Colonic mucosa (tissue), 4 donors: Measurements from ENCODE around the gene ARFGEF3. TPM values are rescaled to one million over a fixed set of nuclear protein-coding genes. Genes with fewer than 3 reads are reported as not detected.

Experiments used
- DNase-seq: peaks from one replicate; pipeline ENCODE4 v3.0.0-alpha.2; 2020
- H3K27ac ChIP-seq: fragments of 200-600 bp; one replicate; pipeline ENCODE4 v1.8.0; 2021
- H3K27me3 ChIP-seq: fragments of 200-600 bp; one replicate; pipeline ENCODE4 v1.8.0; 2021
- H3K36me3 ChIP-seq: fragments of 200-600 bp; one replicate; pipeline ENCODE4 v1.8.0; 2021
- H3K4me1 ChIP-seq: fragments of 200-600 bp; one replicate; pipeline ENCODE4 v1.8.0; 2021; ENCODE audit warnings: mild to moderate bottlenecking
- H3K4me3 ChIP-seq: fragments of 200-600 bp; one replicate; pipeline ENCODE4 v1.8.0; 2021
- H3K9ac ChIP-seq, 2 donors: one replicate each; pipeline ENCODE4 v1.7.0; 2013; ENCODE audit warnings: control low read depth in 2 of 2, low read depth in 2 of 2, low read length in 2 of 2
- H3K9me3 ChIP-seq: fragments of 200-600 bp; one replicate; pipeline ENCODE4 v1.8.0; 2021
- intact Hi-C: fragments of 100-400 bp; cut with DNase I; formaldehyde crosslinking; loops from one replicate; pipeline ENCODE4 v1.14.1; 2022
- total RNA-seq, 2 donors: library from RNA; stranded (reverse); fragmentation: NEBNext Ultra II Directional in 1 of 2; extraction: Animal tissue kit (Norgen Biotek cat#: 25700) in 1 of 2; gene quantifications; one replicate each; pipeline ENCODE4 v1.2.1, GENCODE V29; 2021
- TF ChIP-seq, protein P1 (sequence below): fragments of 200-600 bp; IDR thresholded peaks from one replicate; pipeline ENCODE4 v1.8.0; 2022; ENCODE audit warnings: antibody characterized with exemption, mild to moderate bottlenecking
- donor health status: healthy.
- donor health status: DM: no; HTN: no; CAD: no.
- donor health status: DM: no; HTN: no; CAD: no.

The ARFGEF3 gene
- total RNA-seq, 2 donors from 2014 or later = 22.2 to 23.8 TPM

DNA sequence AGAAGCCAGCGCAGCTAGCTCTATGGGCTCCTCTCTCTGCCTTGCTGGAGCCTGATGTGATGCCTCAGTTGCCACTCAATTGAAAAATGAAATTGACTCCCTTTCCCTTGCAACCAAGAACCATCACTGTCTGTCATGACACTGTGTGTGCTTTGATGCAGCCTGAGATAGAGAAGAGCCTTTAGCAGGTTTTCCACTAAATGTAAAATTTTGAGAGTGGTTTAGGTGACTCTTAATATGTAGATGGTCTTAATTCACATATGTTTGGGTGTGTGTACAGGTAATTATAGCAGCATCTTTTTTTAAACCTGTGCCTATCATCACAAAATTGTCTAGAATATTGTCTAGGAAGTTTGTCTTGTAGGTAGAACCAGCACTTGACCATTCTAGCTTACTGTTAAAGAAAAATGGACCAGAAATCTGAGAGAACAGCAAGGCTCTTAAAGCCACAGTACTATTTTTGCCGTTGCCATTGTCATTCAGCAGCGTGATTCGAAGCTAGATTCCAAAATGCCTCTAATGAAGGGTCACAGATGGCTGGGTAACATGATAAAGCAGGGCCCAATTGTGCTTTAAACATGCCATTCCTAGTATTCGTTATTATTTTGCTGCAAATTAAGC lies 1.3 kb downstream of the ARFGEF3 start:
- no peak for DNase-seq
- Histone ChIP-seq H3K36me3 (no peaks in the 10 kb centered on the region), H3K9ac (peak overlapping the region in 1 of 2 donors; percentile 72), H3K27me3 (no peaks in the 10 kb centered on the region), H3K27ac (peak overlapping the region; percentile 78), H3K4me3 (peak overlapping the region; percentile 68), H3K4me1 (no peaks in the 10 kb centered on the region), H3K9me3 (no peaks in the 10 kb centered on the region)
- TF ChIP-seq, protein P1, sequence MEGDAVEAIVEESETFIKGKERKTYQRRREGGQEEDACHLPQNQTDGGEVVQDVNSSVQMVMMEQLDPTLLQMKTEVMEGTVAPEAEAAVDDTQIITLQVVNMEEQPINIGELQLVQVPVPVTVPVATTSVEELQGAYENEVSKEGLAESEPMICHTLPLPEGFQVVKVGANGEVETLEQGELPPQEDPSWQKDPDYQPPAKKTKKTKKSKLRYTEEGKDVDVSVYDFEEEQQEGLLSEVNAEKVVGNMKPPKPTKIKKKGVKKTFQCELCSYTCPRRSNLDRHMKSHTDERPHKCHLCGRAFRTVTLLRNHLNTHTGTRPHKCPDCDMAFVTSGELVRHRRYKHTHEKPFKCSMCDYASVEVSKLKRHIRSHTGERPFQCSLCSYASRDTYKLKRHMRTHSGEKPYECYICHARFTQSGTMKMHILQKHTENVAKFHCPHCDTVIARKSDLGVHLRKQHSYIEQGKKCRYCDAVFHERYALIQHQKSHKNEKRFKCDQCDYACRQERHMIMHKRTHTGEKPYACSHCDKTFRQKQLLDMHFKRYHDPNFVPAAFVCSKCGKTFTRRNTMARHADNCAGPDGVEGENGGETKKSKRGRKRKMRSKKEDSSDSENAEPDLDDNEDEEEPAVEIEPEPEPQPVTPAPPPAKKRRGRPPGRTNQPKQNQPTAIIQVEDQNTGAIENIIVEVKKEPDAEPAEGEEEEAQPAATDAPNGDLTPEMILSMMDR = no peak
- intact Hi-C loops = no loop called here

GRCh38 chr6:138175596-138175995 lies 13.9 kb downstream of the ARFGEF3 start:
- H3K4me3 ChIP-seq = no peak overlapping the region
- no peaks in the 10 kb centered on the region for H3K9me3 ChIP-seq
- no peaks in the 10 kb centered on the region for H3K36me3 ChIP-seq
- H3K4me1 ChIP-seq = no peaks in the 10 kb centered on the region
- intact Hi-C loops = no loop called here
- H3K9ac ChIP-seq = no peak overlapping the region
- TF ChIP-seq, protein P1 = no peak
- DNase-seq = no peak
- H3K27me3 ChIP-seq = no peaks in the 10 kb centered on the region
- H3K27ac ChIP-seq = no peak overlapping the region

DNA sequence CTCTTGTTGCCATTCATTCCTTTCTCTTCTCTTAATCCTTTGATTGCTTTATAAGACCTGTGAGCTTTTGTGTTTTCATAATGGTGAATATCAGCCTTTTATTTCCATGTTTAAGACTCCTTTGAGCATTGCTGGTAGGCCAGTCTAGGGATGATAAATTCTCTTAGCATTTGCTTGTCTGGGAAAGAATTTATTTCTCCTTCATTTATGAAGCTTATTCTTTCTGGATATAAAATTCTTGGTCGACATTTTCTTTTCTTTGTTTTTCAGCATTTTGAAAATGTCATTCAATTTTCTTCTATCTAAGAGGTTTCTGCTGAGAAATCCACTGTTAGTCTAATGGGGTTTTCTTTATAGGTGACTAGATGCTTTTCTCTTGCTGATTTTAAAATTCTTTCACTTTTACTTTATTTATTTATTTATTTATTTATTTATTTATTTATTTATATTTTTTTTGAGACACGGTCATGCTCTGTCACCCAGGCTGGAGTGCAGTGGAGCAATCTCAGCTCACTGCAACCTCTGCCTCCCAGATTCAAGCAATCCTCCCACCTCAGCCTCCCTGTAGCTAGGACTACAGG lies 15.0 kb downstream of the ARFGEF3 start:
- DNase-seq = no peak
- Histone ChIP-seq H3K4me3 (no peak overlapping the region), H3K27me3 (no peaks in the 10 kb centered on the region), H3K36me3 (no peaks in the 10 kb centered on the region), H3K27ac (no peak overlapping the region), H3K9ac (no peak overlapping the region), H3K9me3 (no peaks in the 10 kb centered on the region), H3K4me1 (no peaks in the 10 kb centered on the region)
- intact Hi-C loops = no loop called here
- TF ChIP-seq, protein P1 = no peak

GRCh38 chr6:138182939-138183789 lies 21.4 kb downstream of the ARFGEF3 start:
- H3K9ac ChIP-seq = peak overlapping the region in 1 of 2 donors; percentile 47
- TF ChIP-seq, protein P1 = no peak
- DNase-seq = peak; percentile 43
- H3K27me3 ChIP-seq = no peaks in the 10 kb centered on the region
- no peaks in the 10 kb centered on the region for H3K4me1 ChIP-seq
- H3K4me3 ChIP-seq = no peak overlapping the region
- no peaks in the 10 kb centered on the region for H3K9me3 ChIP-seq
- intact Hi-C loops = no loop called here
- peak overlapping the region; percentile 23 for H3K27ac ChIP-seq
- no peaks in the 10 kb centered on the region for H3K36me3 ChIP-seq

DNA sequence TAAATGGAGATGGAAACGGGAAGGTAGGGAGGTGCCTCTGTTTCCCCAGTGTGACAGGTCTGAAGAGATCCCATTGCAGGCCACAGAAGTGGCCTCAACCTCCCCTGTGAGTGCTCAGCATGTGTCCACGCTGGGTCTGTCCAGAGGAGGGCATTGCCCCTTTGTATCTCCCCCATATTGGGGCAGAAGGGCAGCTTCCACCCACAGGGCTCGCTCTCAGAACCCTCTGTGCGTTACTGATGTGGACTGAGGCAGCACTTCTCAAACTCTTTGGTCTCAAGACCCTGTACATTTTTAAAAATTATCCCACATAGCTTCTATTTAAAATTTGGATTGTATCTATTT lies 22.0 kb downstream of the ARFGEF3 start:
- Histone ChIP-seq H3K9me3 (no peaks in the 10 kb centered on the region), H3K4me3 (no peak overlapping the region), H3K27ac (no peak overlapping the region), H3K27me3 (no peaks in the 10 kb centered on the region), H3K4me1 (no peaks in the 10 kb centered on the region), H3K36me3 (no peaks in the 10 kb centered on the region), H3K9ac (peak overlapping the region in 1 of 2 donors; percentile 47)
- no peak for DNase-seq
- intact Hi-C loops = no loop called here
- TF ChIP-seq, protein P1 = no peak
